HUES6 (cell line): ENCODE data around the gene F7.

Source experiments
- H3K27ac ChIP-seq: 2 replicates; pipeline ENCODE4 v1.7.0; 2013; ENCODE audit warnings: low read depth, mild to moderate bottlenecking, low read length, inconsistent platforms
- H3K27me3 ChIP-seq: 2 replicates; pipeline ENCODE4 v1.6.1; 2013; ENCODE audit warnings: low read length; ENCODE audit not compliant: control insufficient read depth, insufficient read depth
- H3K36me3 ChIP-seq: 2 replicates; pipeline ENCODE4 v1.6.1; 2013; ENCODE audit warnings: low read length; ENCODE audit not compliant: control insufficient read depth, insufficient read depth
- H3K4me1 ChIP-seq: 2 replicates; pipeline ENCODE4 v1.6.1; 2013; ENCODE audit warnings: low read length; ENCODE audit not compliant: control insufficient read depth, insufficient read depth
- H3K4me3 ChIP-seq: 2 replicates; pipeline ENCODE4 v1.5.1; 2013; ENCODE audit warnings: low read depth, low read length
- H3K9ac ChIP-seq: one replicate; pipeline ENCODE4 v1.6.1; 2013; ENCODE audit warnings: mild to moderate bottlenecking, low read length
- H3K9me3 ChIP-seq: 2 replicates; pipeline ENCODE4 v1.6.1; 2013; ENCODE audit warnings: low read depth, low read length; ENCODE audit not compliant: control insufficient read depth, insufficient read depth

F7 gene

DNA sequence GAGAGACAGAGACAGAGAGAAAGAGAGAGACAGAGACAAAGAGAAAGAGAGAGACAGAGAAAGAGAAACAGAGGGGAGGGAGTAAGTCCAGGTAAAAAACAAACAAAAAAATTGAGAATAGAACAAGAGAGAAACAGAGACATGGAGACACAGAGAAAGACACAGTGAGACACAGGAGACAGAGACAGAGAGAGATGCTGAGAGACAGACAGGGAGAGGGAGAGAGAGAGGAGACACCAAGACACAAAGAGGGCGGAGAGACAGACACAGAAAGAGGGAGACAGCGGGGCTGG lies 47.0 kb downstream of the F7 start:
- Histone ChIP-seq H3K9me3 (peaks cover 3% of the 10 kb centered on the region; the same call in 1 of the 2 replicates), H3K27ac (no peak overlapping the region), H3K27me3 (peaks cover 23% of the 10 kb centered on the region), H3K36me3 (no peaks in the 10 kb centered on the region), H3K4me3 (peak overlapping the region; percentile 52), H3K4me1 (peaks cover 19% of the 10 kb centered on the region), H3K9ac (peak overlapping the region; percentile 54)

DNA sequence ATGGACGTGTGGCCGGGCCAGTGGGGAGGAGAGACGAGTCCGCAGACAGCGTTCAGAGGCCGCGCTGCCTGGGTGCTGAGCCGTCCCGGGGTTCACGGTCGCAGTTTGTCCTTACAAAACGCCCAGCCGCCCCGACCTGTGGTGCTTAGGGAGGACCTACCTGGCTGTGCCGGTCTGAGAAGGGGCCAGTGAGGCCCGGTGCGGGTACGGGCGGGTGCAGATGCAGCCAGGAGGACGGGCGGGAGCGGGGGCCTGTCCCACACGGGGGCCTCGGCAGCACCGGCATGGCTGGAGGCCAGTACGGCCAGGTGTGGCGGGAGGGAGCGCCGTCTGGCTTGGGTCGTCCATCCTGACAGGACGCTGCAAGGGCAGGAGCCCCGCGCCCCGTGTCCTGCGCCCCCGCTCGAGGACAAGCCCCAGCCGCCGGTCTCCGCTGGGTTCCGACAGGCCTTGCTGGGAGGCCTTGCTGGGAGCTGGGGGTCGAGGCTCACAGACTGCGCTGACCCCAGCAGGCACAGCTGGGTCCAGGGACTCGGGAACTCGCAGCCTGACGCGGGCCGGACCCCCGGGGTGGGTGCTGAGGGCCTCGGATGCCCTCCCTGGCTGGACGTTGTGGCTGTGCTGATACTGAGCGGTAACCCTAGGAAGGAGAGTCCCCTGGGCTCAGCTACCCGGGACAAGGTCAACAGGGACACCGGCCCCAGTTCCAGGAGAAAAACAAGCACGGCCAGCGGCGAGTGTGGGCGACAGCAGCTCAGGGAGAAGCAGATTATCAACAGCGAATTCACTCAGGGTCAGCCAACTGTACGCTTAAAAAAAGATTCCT lies 47.6 kb downstream of the F7 start:
- Histone ChIP-seq H3K9me3 (peaks cover 3% of the 10 kb centered on the region; the same call in 1 of the 2 replicates), H3K27me3 (peaks cover 23% of the 10 kb centered on the region), H3K36me3 (no peaks in the 10 kb centered on the region), H3K27ac (no peak overlapping the region), H3K4me3 (peak overlapping the region; percentile 52), H3K9ac (peak overlapping the region; percentile 54), H3K4me1 (peaks cover 24% of the 10 kb centered on the region)

DNA sequence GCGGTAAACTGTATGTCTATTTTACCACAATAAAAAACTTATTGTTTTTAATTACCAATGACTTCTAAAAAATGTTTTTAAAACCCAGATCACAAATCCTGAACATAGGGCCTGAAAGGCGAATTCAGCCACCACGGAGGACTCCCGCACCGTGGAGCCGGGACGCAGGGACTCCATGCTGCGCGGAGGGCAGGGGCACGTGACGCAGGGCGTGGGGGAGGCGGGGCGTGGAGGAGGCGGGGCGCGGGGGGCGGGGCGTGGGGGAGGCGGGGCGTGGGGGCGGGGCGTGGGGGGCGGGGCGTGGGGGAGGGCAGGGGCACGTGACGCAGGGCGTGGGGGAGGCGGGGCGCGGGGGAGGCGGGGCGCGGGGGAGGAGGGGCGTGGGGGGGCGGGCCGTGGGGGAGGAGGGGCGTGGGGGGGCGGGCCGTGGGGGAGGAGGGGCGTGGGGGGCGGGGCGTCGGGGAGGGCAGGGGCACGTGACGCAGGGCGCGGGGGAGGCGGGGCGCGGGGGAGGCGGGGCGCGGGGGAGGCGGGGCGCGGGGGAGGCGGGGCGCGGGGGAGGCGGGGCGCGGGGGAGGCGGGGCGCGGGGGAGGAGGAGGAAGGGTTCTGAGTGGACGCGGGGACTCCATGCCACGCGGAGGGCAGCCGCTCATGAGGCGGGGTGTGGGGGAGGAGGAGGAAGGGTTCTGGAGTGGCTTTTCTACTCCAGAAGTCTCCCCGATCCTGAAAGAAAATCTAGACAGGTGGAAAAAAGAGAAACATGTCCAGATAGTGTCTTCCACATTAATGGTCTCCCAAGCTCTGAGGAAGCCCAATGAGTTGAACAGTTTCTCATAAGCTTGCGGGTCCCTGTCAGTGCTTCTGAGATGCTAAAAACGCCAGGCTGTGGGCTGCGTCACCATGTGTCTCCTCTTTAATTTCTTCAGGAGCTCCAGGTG lies 48.5 kb downstream of the F7 start:
- H3K9ac ChIP-seq = peak overlapping the region; percentile 54
- no peak overlapping the region for H3K27ac ChIP-seq
- H3K9me3 ChIP-seq = peaks cover 3% of the 10 kb centered on the region; the same call in 1 of the 2 replicates
- H3K4me1 ChIP-seq = peaks cover 31% of the 10 kb centered on the region
- no peaks in the 10 kb centered on the region for H3K36me3 ChIP-seq
- peak overlapping the region; percentile 52 for H3K4me3 ChIP-seq
- peaks cover 23% of the 10 kb centered on the region for H3K27me3 ChIP-seq

DNA sequence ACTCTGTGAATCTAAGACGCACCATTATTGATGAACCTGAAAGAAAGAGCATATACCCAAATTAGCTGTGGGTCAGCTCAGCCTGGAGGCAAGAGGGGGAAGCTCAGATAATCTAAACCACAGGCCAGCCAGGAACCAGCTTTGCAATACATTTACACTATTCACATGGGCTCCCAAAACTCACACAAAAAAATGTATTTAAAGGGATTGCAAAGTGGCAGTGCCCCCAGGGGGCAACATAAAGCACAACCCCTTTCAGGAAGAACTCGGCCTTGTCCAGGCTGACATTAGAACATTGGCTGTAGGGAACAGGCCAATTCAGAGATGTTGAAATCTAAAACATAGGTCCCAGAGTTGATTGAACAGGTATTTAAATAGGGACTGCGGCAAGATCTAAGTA lies 49.6 kb downstream of the F7 start:
- H3K27me3 ChIP-seq = peaks cover 24% of the 10 kb centered on the region
- peaks cover 3% of the 10 kb centered on the region; the same call in 1 of the 2 replicates for H3K9me3 ChIP-seq
- H3K9ac ChIP-seq = no peak overlapping the region
- H3K27ac ChIP-seq = no peak overlapping the region
- H3K4me3 ChIP-seq = no peak overlapping the region
- H3K4me1 ChIP-seq = peaks cover 41% of the 10 kb centered on the region
- H3K36me3 ChIP-seq = no peaks in the 10 kb centered on the region

DNA sequence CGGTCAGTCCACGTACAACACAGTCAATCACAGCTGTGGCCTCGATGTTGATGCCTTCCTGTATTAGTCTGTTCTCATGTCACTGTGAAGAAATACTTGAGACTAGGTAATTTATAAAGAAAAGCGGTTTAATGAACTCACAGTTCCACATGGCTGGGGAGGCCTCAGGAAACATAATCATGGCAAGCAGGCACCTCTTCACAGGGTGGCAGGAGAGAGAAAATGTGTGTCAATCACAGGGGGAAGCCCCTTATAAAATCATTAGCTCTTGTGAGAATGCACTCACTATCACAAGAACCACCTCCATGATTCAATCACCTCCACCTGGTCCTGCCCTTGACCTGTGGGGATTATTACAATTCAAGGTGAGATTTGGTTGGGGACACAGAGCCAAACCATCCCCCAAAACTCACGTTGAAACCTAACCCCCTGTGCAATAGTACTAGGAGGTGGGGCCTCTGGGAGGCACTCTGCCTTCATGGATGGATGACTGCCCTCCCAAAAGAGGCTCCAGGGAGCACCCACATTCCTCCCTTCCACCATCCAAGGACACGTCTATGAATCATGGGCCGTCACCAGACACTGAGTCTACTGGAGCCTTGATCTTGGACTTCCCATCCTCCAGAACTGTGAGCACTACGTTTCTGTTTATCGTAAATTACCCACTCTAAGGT lies 50.5 kb downstream of the F7 start:
- Histone ChIP-seq H3K9me3 (peaks cover 3% of the 10 kb centered on the region; the same call in 1 of the 2 replicates), H3K27ac (no peak overlapping the region), H3K4me1 (peaks cover 43% of the 10 kb centered on the region), H3K27me3 (peaks cover 32% of the 10 kb centered on the region), H3K9ac (no peak overlapping the region), H3K36me3 (no peaks in the 10 kb centered on the region), H3K4me3 (no peak overlapping the region)

DNA sequence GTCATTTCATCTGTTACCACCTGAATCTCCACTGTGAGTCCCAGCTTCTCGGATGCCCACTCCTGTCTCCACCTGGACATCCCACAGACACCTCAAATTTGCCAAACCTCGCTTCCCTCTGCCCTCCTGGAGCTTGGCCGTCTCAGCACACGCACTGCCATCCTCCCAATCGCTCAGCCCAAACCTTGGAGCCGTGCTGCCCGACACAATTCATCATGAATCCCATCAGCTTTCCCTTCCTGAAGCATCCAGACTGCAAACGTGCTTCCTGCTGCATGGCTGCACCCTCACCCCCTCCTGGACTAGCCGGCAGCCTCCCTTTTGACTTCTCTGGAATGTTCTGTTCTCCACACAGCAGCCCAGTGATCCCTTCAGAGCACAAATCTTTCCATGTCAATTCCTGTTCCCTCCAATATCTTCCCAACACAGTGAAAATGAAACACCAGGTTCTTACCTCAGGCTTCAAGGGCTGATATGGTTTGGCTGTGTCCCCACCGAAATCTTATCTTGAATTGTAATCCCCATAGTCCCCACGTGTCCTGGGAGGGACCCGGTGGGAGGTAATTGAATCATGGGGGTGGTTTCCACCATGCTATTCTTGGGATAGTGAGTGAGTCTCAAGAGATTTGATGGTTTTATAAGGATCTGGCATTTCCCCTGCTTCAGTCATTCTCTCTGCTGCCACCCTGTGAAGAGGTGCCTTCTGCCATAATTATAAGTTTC lies 51.8 kb downstream of the F7 start:
- H3K4me3 ChIP-seq = no peak overlapping the region
- no peaks in the 10 kb centered on the region for H3K36me3 ChIP-seq
- peaks cover 3% of the 10 kb centered on the region; the same call in 1 of the 2 replicates for H3K9me3 ChIP-seq
- H3K27ac ChIP-seq = no peak overlapping the region
- peaks cover 40% of the 10 kb centered on the region for H3K4me1 ChIP-seq
- peaks cover 30% of the 10 kb centered on the region for H3K27me3 ChIP-seq
- H3K9ac ChIP-seq = no peak overlapping the region

DNA sequence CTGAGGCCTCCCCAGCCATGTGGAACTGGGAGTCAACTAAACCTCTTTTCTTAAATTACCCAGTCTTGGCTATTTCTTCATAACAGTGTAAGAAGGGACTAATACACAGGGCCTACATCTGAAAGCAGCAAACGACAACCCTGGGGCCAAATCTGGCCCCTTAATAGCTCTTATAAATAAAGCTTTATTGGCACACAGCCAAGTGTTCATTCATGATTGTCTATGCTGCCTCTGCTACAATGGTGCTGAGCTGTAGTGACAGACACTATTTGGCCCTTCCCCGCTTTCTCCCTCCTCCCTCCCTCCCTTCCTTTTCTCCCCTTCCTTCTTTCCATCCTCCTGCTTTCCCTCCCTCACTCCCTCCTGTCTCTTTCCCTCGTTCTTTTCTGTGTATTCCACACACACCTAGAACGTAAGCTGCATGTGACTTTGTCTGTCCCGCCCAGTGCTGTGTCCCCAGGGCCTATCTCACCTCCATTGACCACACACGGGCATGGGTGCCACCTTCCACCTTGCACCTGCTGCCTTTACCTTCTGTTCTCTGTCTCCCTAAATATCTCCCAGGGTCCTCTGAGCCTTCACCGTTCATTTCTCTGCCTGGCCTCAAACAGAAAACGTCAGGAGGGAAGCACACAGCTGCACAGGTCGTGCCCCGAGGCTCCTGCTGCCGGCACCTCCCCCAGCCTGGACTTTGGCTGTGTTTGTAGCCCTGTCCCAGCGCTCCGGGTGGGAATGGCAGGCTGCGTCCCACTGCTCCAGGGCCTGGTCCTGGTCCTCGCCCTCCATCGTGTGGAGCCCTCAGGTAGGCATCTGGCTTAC lies 52.5 kb downstream of the F7 start, which contains the start of gene PROZ:
PROZ (plus strand) TSS at position 720 of the 819 bp plus-strand sequence; CDS start at position 733, 13 bp downstream.
- Histone ChIP-seq H3K36me3 (no peaks in the 10 kb centered on the region), H3K9ac (no peak within 1 kb of the TSS), H3K4me3 (no peak within 1 kb of the TSS), H3K27ac (no peak within 1 kb of the TSS), H3K4me1 (peaks cover 37% of the 10 kb centered on the region), H3K27me3 (peaks cover 29% of the 10 kb centered on the region), H3K9me3 (peaks cover 3% of the 10 kb centered on the region; the same call in 1 of the 2 replicates)

DNA sequence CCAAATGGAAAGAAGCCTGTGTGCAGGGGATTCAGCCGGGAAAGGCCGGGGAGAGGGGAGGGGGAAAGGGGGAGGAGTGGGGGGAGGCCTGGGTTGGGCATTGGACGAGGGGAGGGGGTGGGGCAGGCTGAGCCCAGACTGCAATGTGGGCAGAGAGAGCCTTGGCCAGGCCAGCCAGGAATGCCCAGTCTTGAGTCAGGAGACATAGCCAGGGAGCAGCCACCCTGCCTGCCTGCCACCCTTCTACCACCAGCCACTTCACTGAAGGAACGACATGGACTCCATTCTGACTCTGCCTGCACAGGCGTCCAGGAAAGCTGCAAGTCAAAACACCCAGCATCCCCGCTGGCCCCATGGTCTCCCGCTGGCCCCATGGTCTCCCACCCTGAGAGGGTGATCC lies 53.4 kb downstream of the F7 start:
- no peaks in the 10 kb centered on the region for H3K36me3 ChIP-seq
- peaks cover 30% of the 10 kb centered on the region; the same call in 1 of the 2 replicates for H3K27me3 ChIP-seq
- H3K9me3 ChIP-seq = peaks cover 3% of the 10 kb centered on the region; the same call in 1 of the 2 replicates
- H3K4me3 ChIP-seq = no peak overlapping the region
- H3K27ac ChIP-seq = no peak overlapping the region
- H3K9ac ChIP-seq = no peak overlapping the region
- H3K4me1 ChIP-seq = peaks cover 33% of the 10 kb centered on the region

DNA sequence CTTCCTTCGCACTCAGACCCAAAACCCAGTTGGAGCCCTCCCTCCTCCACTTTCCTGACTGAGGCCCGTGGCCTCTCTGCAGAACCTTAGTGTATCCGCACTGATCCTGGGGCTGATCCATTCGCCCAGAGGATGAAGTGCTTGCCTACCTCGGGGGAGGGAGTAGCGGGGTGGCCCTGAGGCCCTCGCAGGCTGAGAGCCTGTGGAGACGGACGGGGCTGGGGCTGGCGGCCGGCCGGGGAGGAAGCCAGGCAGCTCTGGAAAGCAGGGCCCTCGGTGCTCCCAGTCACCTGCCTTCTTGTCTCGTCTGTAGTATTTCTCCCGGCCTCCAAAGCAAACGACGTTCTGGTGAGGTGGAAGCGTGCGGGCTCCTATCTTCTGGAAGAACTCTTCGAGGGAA lies 54.1 kb downstream of the F7 start:
- Histone ChIP-seq H3K4me3 (no peak overlapping the region), H3K9me3 (peaks cover 3% of the 10 kb centered on the region; the same call in 1 of the 2 replicates), H3K9ac (no peak overlapping the region), H3K27ac (no peak overlapping the region), H3K4me1 (peaks cover 28% of the 10 kb centered on the region), H3K27me3 (peaks cover 30% of the 10 kb centered on the region; the same call in 1 of the 2 replicates), H3K36me3 (no peaks in the 10 kb centered on the region)
